Right lobe of liver (tissue), 6 donors: Measurements from ENCODE around the gene CEP170B. TPM values are rescaled to one million over a fixed set of nuclear protein-coding genes. Genes with fewer than 3 reads are reported as not detected.
"Not testable (repeated sequence)": the region's sequence is repeated elsewhere in the genome, so short reads cannot be mapped to it uniquely, and the experiment has no call there.

Experiments
- ATAC-seq, 4 donors: fragments of 200-7000 bp; cut with Tn5 transposase; one replicate each; pipeline ENCODE4 v1.9.1; 2020; ENCODE audit warnings: mild to moderate bottlenecking in 4 of 4, moderate library complexity in 4 of 4
- DNase-seq, 3 donors: peaks; one replicate each; pipeline ENCODE4 v3.0.0-alpha.2; 2020
- H3K27ac ChIP-seq, 3 donors: fragments of 200-600 bp; one replicate each; pipeline ENCODE4 v1.8.0; 2022
- H3K27me3 ChIP-seq, 2 donors: fragments of 200-600 bp; one replicate each; pipeline ENCODE4 v1.8.0; 2022
- H3K36me3 ChIP-seq, 4 donors: fragments of 200-600 bp; sonication (generic) in 1 of 4; one replicate each; pipeline versions ENCODE4 v1.5.1 to v1.8.0; 2017 to 2022; ENCODE audit warnings: control low read depth in 1 of 4
- H3K4me1 ChIP-seq, 4 donors: fragments of 200-600 bp; sonication (generic) in 1 of 4; one replicate each; pipeline versions ENCODE4 v1.5.1 to v1.8.0; 2017 to 2022; ENCODE audit warnings: control low read depth in 1 of 4
- H3K4me3 ChIP-seq, 3 donors: fragments of 200-600 bp; one replicate each; pipeline ENCODE4 v1.8.0; 2022
- H3K9me3 ChIP-seq, 4 donors: fragments of 200-600 bp; sonication (generic) in 1 of 4; one replicate each; pipeline versions ENCODE4 v1.5.1 to v1.8.0; 2017 to 2022; ENCODE audit warnings: control low read depth in 1 of 4
- CTCF ChIP-seq, 4 donors: fragments of 200-600 bp in 3 of 4; fragments of 450-650 bp in 1 of 4; IDR thresholded peaks; one replicate each; pipeline versions ENCODE4 v1.5.1 to v1.8.0; 2016 to 2022; ENCODE audit warnings: antibody characterized with exemption in 4 of 4, mild to moderate bottlenecking in 2 of 4
- POLR2A ChIP-seq: fragments of 450-650 bp; IDR thresholded peaks from one replicate; pipeline ENCODE4 v1.6.1; 2017; ENCODE audit warnings: antibody characterized with exemption, mild to moderate bottlenecking
- WGBS: methylation state at CpG from one replicate; pipeline ENCODE4 v1.1.6; 2018; ENCODE audit warnings: low coverage, low lambda C conversion rate; ENCODE audit not compliant: insufficient coverage; ENCODE audit errors: missing lambda C conversion rate; 5-methylcytosine and 5-hydroxymethylcytosine counted together
- intact Hi-C, 2 donors: fragments of 100-400 bp; cut with DNase I; formaldehyde crosslinking; loops; one replicate each; pipeline versions ENCODE4 v1.11.2 to v1.14.1; 2022
- total RNA-seq, 6 experiments: library from RNA; depleted of rRNA in 2 of 6; stranded (reverse); fragments of >200 nt in 2 of 6; fragmentation: NEBNext Ultra II Directional in 3 of 6; extraction: Animal tissue kit (Norgen Biotek cat#: 25700) in 3 of 6; gene quantifications; one replicate each; pipeline versions ENCODE4 v1.1.0 to v1.2.4, GENCODE V29; 2016 to 2023
- donor health status: DM: no; HTN: yes; CAD: no.
- donor health status: DM: no; HTN: no; CAD: no.
- donor health status: DM: no; HTN: no; CAD: no.
- donor health status: DM: no; HTN: yes; CAD: no.
- donor health status: DM: no; HTN: yes; CAD: no.

Gene CEP170B
- total RNA-seq, 6 experiments from 2014 or later = 13.2 to 22.4 (median 16.8) TPM

DNA sequence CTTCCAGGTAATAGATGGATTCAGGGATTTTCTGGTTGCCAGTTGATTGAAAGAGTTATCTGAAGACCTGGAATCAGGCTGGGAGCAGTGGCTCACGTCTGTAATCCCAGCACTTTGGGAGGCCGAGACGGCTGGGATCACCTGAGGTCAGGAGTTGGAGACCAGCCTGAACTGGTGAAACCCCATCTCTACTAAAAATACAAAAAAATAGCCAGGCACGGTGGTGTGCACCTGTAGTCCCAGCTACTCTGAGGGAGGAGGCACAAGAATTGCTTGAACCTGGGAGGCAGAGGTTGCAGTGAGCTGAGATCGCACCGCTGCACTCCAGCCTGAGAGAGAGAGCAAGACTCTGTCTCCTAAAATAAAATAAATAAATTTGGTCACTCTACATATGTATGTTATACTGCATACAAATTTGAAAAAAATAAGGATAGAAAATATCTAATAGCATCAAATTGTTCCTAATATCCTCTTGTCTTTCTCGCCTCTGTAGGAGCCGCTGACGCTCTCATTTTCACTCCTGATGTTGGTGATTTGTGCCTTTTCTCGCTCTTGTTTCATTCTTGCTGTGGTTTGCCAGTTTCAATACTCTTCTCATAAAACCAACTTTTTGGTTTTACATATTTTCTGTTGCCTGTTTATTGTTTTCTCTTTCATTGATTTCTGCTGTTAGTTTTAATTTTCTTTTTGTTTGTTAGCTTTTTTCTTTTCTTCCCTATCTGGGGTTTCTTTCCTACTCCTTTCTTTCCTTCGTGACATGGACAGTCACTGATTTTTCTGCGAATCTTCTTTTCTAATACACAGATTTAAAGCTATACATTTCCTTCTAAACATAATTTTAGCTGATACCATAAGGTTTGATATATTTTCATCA, 35.8 kb downstream of the CEP170B start:
- intact Hi-C loops = no loop called here
- ATAC-seq = no peak
- Histone ChIP-seq H3K4me3 (no peak overlapping the region), H3K27me3 (no peaks in the 10 kb centered on the region), H3K9me3 (no peaks in the 10 kb centered on the region), H3K27ac (no peak overlapping the region), H3K36me3 (no peaks in the 10 kb centered on the region), H3K4me1 (no peaks in the 10 kb centered on the region)
- no peak for DNase-seq
- WGBS = 66% methylated on average over 10 of the region's 12 CpGs
- TF ChIP-seq CTCF (IDR thresholded peaks at IDR 0.05) (no peak), POLR2A (no peak)

DNA sequence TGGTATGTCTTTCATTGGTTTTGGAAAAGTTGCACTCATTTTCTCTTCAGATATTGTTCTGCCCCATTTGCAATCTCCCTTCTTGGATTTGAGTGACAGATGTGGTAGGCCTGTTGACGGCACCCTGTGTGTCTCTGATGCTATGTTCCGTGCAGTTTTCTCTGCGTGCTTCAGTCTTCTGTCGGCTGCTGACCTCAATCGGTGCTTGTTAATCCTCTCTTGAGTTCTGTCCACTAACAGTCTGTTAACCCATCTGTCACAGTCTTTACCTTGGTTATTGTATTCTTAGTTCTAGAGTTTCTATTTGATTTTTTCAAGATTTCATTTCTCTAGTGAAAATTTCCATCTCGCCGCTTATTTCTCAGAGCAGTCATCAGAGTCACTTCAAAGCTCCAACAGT, 38.9 kb downstream of the CEP170B start:
- Histone ChIP-seq H3K4me1 (no peaks in the 10 kb centered on the region), H3K36me3 (no peaks in the 10 kb centered on the region), H3K27me3 (no peaks in the 10 kb centered on the region), H3K9me3 (no peaks in the 10 kb centered on the region), H3K4me3 (no peak overlapping the region), H3K27ac (no peak overlapping the region)
- TF ChIP-seq CTCF (IDR thresholded peaks at IDR 0.05) (no peak), POLR2A (no peak)
- ATAC-seq = no peak
- intact Hi-C loops = no loop called here
- WGBS = 78% methylated on average over 7 of the region's 7 CpGs
- DNase-seq = no peak

DNA sequence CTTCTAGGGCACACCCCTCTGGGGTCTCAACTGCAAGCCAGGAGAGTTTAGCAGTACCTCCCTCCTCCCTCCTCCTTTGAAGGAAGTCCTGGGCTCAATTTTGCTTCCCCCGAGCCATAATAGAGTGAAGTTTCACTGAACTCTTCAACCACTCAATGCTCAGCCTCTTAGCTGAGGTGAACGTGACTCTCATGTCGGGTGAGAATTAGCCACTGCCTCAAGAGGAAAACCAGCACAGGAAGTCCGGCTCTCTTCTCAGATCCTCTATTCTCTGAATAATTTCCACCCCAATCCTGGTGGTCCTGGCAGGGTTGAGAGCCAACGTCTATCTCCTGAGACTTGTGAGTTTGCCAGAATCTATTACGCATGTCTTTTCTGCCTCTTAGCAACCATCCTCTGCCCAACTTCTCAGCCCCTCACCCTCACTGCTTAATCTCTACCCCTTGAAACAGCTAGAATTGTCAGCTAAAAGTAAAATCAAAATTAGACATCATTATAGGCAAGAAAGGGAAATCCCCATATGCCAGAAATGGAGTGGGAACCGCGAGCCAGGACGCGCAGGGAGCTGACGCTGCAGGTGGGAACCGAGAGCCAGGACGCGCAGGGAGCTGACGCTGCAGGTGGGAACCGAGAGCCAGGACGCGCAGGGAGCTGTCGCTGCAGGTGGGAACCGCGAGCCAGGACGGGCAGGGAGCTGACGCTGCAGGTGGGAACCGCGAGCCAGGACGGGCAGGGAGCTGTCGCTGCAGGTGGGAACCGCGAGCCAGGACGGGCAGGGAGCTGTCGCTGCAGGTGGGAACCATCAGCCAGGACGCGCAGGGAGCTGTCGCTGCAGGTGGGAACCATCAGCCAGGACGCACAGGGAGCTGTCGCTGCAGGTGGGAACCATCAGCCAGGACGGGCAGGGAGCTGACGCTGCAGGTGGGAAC, 39.8 kb downstream of the CEP170B start:
- H3K4me3 ChIP-seq, DNase-seq, intact Hi-C loops, H3K27me3 ChIP-seq, H3K9me3 ChIP-seq, H3K4me1 ChIP-seq, ATAC-seq, H3K36me3 ChIP-seq, H3K27ac ChIP-seq: not testable (repeated sequence)
- 75% methylated on average over 17 of the region's 38 CpGs for WGBS

DNA sequence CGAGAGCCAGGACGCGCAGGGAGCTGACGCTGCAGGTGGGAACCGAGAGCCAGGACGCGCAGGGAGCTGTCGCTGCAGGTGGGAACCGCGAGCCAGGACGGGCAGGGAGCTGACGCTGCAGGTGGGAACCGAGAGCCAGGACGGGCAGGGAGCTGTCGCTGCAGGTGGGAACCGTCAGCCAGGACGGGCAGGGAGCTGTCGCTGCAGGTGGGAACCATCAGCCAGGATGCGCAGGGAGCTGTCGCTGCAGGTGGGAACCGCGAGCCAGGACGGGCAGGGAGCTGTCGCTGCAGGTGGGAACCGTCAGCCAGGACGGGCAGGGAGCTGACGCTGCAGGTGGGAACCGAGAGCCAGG, 40.5 kb downstream of the CEP170B start:
- 73% methylated on average over 8 of the region's 28 CpGs for WGBS
- intact Hi-C loops, DNase-seq, H3K4me1 ChIP-seq, H3K27ac ChIP-seq, H3K9me3 ChIP-seq, H3K27me3 ChIP-seq, H3K4me3 ChIP-seq, H3K36me3 ChIP-seq, ATAC-seq: not testable (repeated sequence)

- Histone ChIP-seq H3K36me3 (no peaks in the 10 kb centered on the region), H3K9me3 (no peaks in the 10 kb centered on the region), H3K27me3 (no peaks in the 10 kb centered on the region), H3K4me3 (no peak overlapping the region), H3K27ac (no peak overlapping the region), H3K4me1 (no peaks in the 10 kb centered on the region)
- ATAC-seq (no peak), DNase-seq (no peak)
- TF ChIP-seq CTCF (IDR thresholded peaks at IDR 0.05) (no peak), POLR2A (no peak)
- intact Hi-C loops = no loop called here
- WGBS = 0% methylated on average over 1 of the region's 1 CpG
Observed at GRCh38 chr14:104908303-104908702, 43.2 kb downstream of the CEP170B start.
